SKM-1 treated with dmso at 0.1 percent for 144 hours (cell line): Measurements from ENCODE around the gene MLH3.
"Not testable (repeated sequence)": the region's sequence is repeated elsewhere in the genome, so short reads cannot be mapped to it uniquely, and the experiment has no call there.

Source experiments
- DNase-seq: peaks from one replicate; lab custom pipeline; 2025; ENCODE audit not compliant: unreplicated experiment; lab: John Stamatoyannopoulos, UW

MLH3 gene

GRCh38 chr14:75032939-75033338 lies 18.3 kb downstream of the MLH3 start:
- no peak for DNase-seq

- no peak for DNase-seq
Observed at GRCh38 chr14:75030147-75030546, 21.1 kb downstream of the MLH3 start.

- no peak for DNase-seq
Observed at GRCh38 chr14:75025876-75026275, 25.4 kb downstream of the MLH3 start.

- DNase-seq, result no peak
Observed at GRCh38 chr14:75025082-75025481, 26.2 kb downstream of the MLH3 start.

- no peak for DNase-seq
Observed at GRCh38 chr14:75023108-75023507, 28.2 kb downstream of the MLH3 start.

GRCh38 chr14:75022655-75023054 lies 28.6 kb downstream of the MLH3 start:
- DNase-seq, result no peak

- DNase-seq, result no peak
Observed at GRCh38 chr14:75018694-75019093, 32.6 kb downstream of the MLH3 start.

- no peak for DNase-seq
Observed at GRCh38 chr14:75016815-75017214, 34.5 kb downstream of the MLH3 start.

- no peak for DNase-seq
Observed at GRCh38 chr14:75015496-75015895, 35.8 kb downstream of the MLH3 start.

- no peak for DNase-seq
Observed at GRCh38 chr14:75013290-75013689, 38.0 kb downstream of the MLH3 start.

- DNase-seq, result no peak
Observed at GRCh38 chr14:75011356-75011994, 39.8 kb downstream of the MLH3 start.

GRCh38 chr14:75010472-75011093 lies 40.7 kb downstream of the MLH3 start:
- no peak for DNase-seq

- DNase-seq, result no peak
Observed at GRCh38 chr14:75009176-75009575, 42.1 kb downstream of the MLH3 start.

- DNase-seq, result no peak
Observed at GRCh38 chr14:75005357-75005756, 45.9 kb downstream of the MLH3 start.

- DNase-seq, result no peak
Observed at GRCh38 chr14:75003250-75004027, 47.8 kb downstream of the MLH3 start.

GRCh38 chr14:75002392-75003249 lies 48.6 kb downstream of the MLH3 start, which contains the start of gene EIF2B2:
Gene EIF2B2, plus strand, starts transcription at chr14:75002921. Its CDS starts 70 bp downstream, at chr14:75002991.
- DNase-seq, result peak; percentile 76

- DNase-seq, result no peak
Observed at GRCh38 chr14:75001899-75002298, 49.4 kb downstream of the MLH3 start.

- no peak for DNase-seq
Observed at GRCh38 chr14:75001261-75001660, 50.0 kb downstream of the MLH3 start.

GRCh38 chr14:74995781-74996180 lies 55.5 kb downstream of the MLH3 start:
- not testable (repeated sequence) for DNase-seq

- DNase-seq, result not testable (repeated sequence)
Observed at GRCh38 chr14:74994182-74994581, 57.1 kb downstream of the MLH3 start.

- DNase-seq, result no peak
Observed at GRCh38 chr14:74988993-74989392, 62.3 kb downstream of the MLH3 start.
